GM12878 (cell line): ENCODE measurements around the gene WNK1. TPM values are rescaled to one million over a fixed set of nuclear protein-coding genes. Genes with fewer than 3 reads are reported as not detected.
A peak's percentile ranks its signal among the peaks of the same experiment; 100 is the strongest.

Source experiments
- ATAC-seq: fragments of 200-7000 bp; cut with Tn5 transposase; 3 replicates; pipeline ENCODE4 v1.9.1; 2020; ENCODE audit warnings: mild to moderate bottlenecking, moderate library complexity
- BruUV-seq: library from RNA; stranded (reverse); fragments of 400-500 nt; replicated peaks from 2 replicates; lab custom pipeline; 2021; lab: Mats Ljungman, UMichigan
- CTCF ChIA-PET: fragments of 300-600 bp; sonication (Branson Sonifier 250); formaldehyde crosslinking; extraction: SDS; loops from one replicate; lab custom pipeline; 2021; ENCODE audit warnings: inconsistent platforms; lab: Yijun Ruan, JAX
- POLR2A ChIA-PET: fragments of 350-600 bp; formaldehyde crosslinking; extraction: SDS; loops from one replicate; lab custom pipeline; 2021; ENCODE audit warnings: inconsistent platforms; lab: Charles Lee
- RAD21 ChIA-PET: fragments of 300-600 bp; sonication (Branson Sonifier 250); formaldehyde crosslinking; loops from one replicate; lab custom pipeline; 2023; ENCODE audit warnings: antibody characterized with exemption; ENCODE audit not compliant: unreplicated experiment; lab: Charles Lee
- SMC1A ChIA-PET: fragments of 300-600 bp; sonication (Branson Sonifier 250); formaldehyde crosslinking; loops from one replicate; lab custom pipeline; 2023; ENCODE audit not compliant: unreplicated experiment, uncharacterized antibody; lab: Charles Lee
- DNase-seq: peaks from one replicate; pipeline ENCODE4 v3.0.0-alpha.2; 2011; ENCODE audit warnings: low read depth, low spot score
- FAIRE-seq: peaks from 3 replicates; lab custom pipeline; 2011; peaks lifted over from hg19 to GRCh38; lab: Jason Lieb, UNC
- H2AFZ ChIP-seq: 2 replicates; pipeline ENCODE4 v1.6.0; 2011; ENCODE audit warnings: low read depth, low read length, control low read depth; ENCODE audit not compliant: control insufficient read depth
- H3K27ac ChIP-seq: 2 replicates; pipeline ENCODE4 v1.5.1; 2011; ENCODE audit warnings: control low read depth; ENCODE audit not compliant: control insufficient read depth, insufficient read depth
- H3K27me3 ChIP-seq, 2 experiments: replicated peaks in 1 of 2; 2 replicates each; pipeline versions ENCODE4 v1.6.0 to v1.6.1; 2011; ENCODE audit warnings: low read length in 1 of 2; ENCODE audit not compliant: control insufficient read depth in 2 of 2, insufficient read depth in 2 of 2
- H3K36me3 ChIP-seq, 2 experiments: 2 replicates each; pipeline ENCODE4 v1.5.1; 2011; ENCODE audit warnings: low read length in 1 of 2; ENCODE audit not compliant: control insufficient read depth in 2 of 2, insufficient read depth in 2 of 2
- H3K4me1 ChIP-seq: 2 replicates; pipeline ENCODE4 v1.6.1; 2011; ENCODE audit warnings: mild to moderate bottlenecking, low read length, moderate library complexity, mixed read lengths; ENCODE audit not compliant: control insufficient read depth, insufficient read depth
- H3K4me2 ChIP-seq: 2 replicates; pipeline ENCODE4 v1.6.0; 2011; ENCODE audit warnings: control low read depth; ENCODE audit not compliant: control insufficient read depth, insufficient read depth
- H3K4me3 ChIP-seq: fragments of 200-600 bp; sonication (generic); 2 replicates; pipeline ENCODE4 v1.5.1; 2016
- H3K79me2 ChIP-seq: 2 replicates; pipeline ENCODE4 v1.6.0; 2011; ENCODE audit warnings: low read length; ENCODE audit not compliant: control insufficient read depth, insufficient read depth
- H3K9ac ChIP-seq: 2 replicates; pipeline ENCODE4 v1.8.0; 2011; ENCODE audit warnings: low read length, control low read depth, mixed read lengths; ENCODE audit not compliant: control insufficient read depth, insufficient read depth
- H3K9me3 ChIP-seq: replicated peaks from 3 replicates; pipeline ENCODE4 v1.5.1; 2011; ENCODE audit warnings: mild to moderate bottlenecking, low read length; ENCODE audit not compliant: control insufficient read depth, insufficient read depth
- H4K20me1 ChIP-seq: 2 replicates; pipeline ENCODE4 v1.6.0; 2011; ENCODE audit not compliant: control insufficient read depth, insufficient read depth
- EZH2 ChIP-seq: IDR thresholded peaks from 2 replicates; pipeline ENCODE4 v1.6.1; 2012; ENCODE audit warnings: low read depth, mild to moderate bottlenecking, control low read depth, inconsistent platforms, low read length, borderline replicate concordance; ENCODE audit not compliant: control insufficient read depth
- TBL1XR1 ChIP-seq: IDR thresholded peaks from 2 replicates; pipeline ENCODE4 v1.6.1; 2012; ENCODE audit warnings: low read depth, low read length, improper control_type of control experiment
- ZBTB33 ChIP-seq: fragments of 450-650 bp; IDR thresholded peaks from 2 replicates; pipeline ENCODE4 v1.6.1; 2017; ENCODE audit warnings: mild to moderate bottlenecking
- ZNF217 ChIP-seq: fragments of 450-650 bp; IDR thresholded peaks from 2 replicates; pipeline ENCODE4 v1.6.1; 2017; ENCODE audit warnings: antibody characterized with exemption, mild to moderate bottlenecking
- ZNF384 ChIP-seq: IDR thresholded peaks from 2 replicates; pipeline ENCODE4 v1.6.1; 2012; ENCODE audit warnings: low read depth, mild to moderate bottlenecking, low read length, improper control_type of control experiment, borderline replicate concordance
- WGBS: methylation state at CpG from one replicate; pipeline ENCODE4 v1.1.6; 2016; ENCODE audit warnings: low lambda C conversion rate; ENCODE audit not compliant: insufficient replicate concordance, insufficient coverage; ENCODE audit errors: missing lambda C conversion rate; 5-methylcytosine and 5-hydroxymethylcytosine counted together
- in situ Hi-C: fragments of 300-500 bp; cut with MboI; formaldehyde crosslinking; loops from 9 replicates; pipeline ENCODE4 v1.14.3; 2018; ENCODE audit warnings: mixed read lengths
- intact Hi-C: fragments of 100-400 bp; cut with micrococcal nuclease; formaldehyde crosslinking; loops from one replicate; pipeline ENCODE4 v1.14.2; 2022; ENCODE audit not compliant: unreplicated experiment
- polyA plus RNA-seq, 11 experiments: library from polyadenylated mRNA; depleted of rRNA in 4 of 11; unstranded in 6 of 11; stranded (reverse) in 5 of 11; fragments of >200 nt; fragmentation: Nextera tagmentation in 4 of 11; fragmentation: Illumina TruSeq in 1 of 11; extraction: Ambion mirVana in 4 of 11; extraction: Trizol in 1 of 11; gene quantifications; 1 replicate in 1 of 11; 2 replicates in 10 of 11; pipeline versions ENCODE4 v1.2.1 to v1.2.3, GENCODE V29; 2011 to 2016; ENCODE audit warnings: inconsistent platforms in 2 of 11, missing spikeins in 2 of 11, low read depth in 1 of 11
- total RNA-seq, 4 experiments: library from RNA; depleted of rRNA in 3 of 4; stranded (reverse); fragments of >200 nt in 3 of 4; fragmentation: Illumina TruSeq in 1 of 4; extraction: Trizol in 1 of 4; gene quantifications; 2 replicates each; pipeline versions ENCODE4 v1.2.1 to v1.2.3, GENCODE V29; 2013 to 2021
- TF ChIP-seq, protein P1 (sequence below): fragments of 450-650 bp; IDR thresholded peaks from 2 replicates; pipeline ENCODE4 v1.6.1; 2016; ENCODE audit warnings: mild to moderate bottlenecking
- TF ChIP-seq, protein P2 (sequence below): fragments of 450-650 bp; IDR thresholded peaks from 2 replicates; pipeline ENCODE4 v1.6.1; 2017; ENCODE audit warnings: mild to moderate bottlenecking, low read depth, inconsistent platforms; ENCODE audit not compliant: poor library complexity, severe bottlenecking
- TF ChIP-seq, protein P3 (sequence below): IDR thresholded peaks from 2 replicates; pipeline ENCODE4 v1.6.1; 2012; ENCODE audit warnings: low read length, inconsistent platforms

Gene WNK1
- total and polyA plus RNA-seq, 10 of the 15 experiments (the other 5 are each of a cell fraction or from before 2014, with no cell fraction given): 9.6 to 151 (median 86.6) TPM

DNA sequence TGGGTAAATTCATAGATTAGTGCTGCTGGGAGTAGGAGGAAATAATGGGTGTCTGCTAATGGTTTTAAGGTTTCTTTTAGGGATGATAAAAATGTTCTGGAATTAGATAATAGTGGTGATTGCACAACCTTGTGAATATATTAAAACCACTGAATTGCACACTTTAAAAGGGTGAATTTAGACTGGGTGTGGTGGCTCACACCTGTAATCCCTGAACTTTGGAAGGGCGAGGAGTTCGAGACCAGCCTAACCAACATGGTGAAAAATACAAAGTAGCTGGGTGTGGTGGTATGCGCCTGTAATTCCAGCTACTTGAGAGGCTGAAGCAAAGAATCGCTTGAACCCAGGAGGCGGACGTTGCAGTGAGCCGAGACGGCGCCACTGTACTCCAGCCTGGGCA lies 195.9 kb downstream of the WNK1 start:
- 92% methylated on average over 9 of the region's 9 CpGs for WGBS
- SMC1A ChIA-PET: interaction anchor here (1.2 to 1.4 kb wide), 3 partner anchors 42 to 635 kb away, joined by 3 to 4 read pairs (median 3); no protein-coding TSS in a partner anchor
- in situ Hi-C loops: loop anchor here (5.0 kb wide), 1 partner anchor 371 kb away; no protein-coding TSS in a partner anchor
- Histone ChIP-seq H3K9me3 (no peaks in the 10 kb centered on the region), H3K27me3 (no peaks in the 10 kb centered on the region), H3K27ac (no peak overlapping the region), H4K20me1 (no peaks in the 10 kb centered on the region), H2AFZ (no peak overlapping the region), H3K79me2 (peaks cover 35% of the 10 kb centered on the region), H3K4me1 (peaks cover 6% of the 10 kb centered on the region), H3K9ac (no peak overlapping the region), H3K36me3 (no peaks in the 10 kb centered on the region), H3K4me2 (peak overlapping the region; percentile 56), H3K4me3 (peak overlapping the region; percentile 91)
- CTCF ChIA-PET: interaction anchor here (1.2 to 2.4 kb wide), 3 partner anchors 11 to 372 kb away, joined by 4 to 13 read pairs (median 11); no protein-coding TSS in a partner anchor
- intact Hi-C loops: loop anchor here (2.0 to 5.0 kb wide), 3 partner anchors 126 to 379 kb away; no protein-coding TSS in a partner anchor
- ATAC-seq (no peak), FAIRE-seq (no peak), DNase-seq (no peak)
- RAD21 ChIA-PET: interaction anchor here (0.5 to 2.2 kb wide), 5 partner anchors 42 to 280 kb away, joined by 3 to 13 read pairs (median 6); partner anchors contain the start of gene WNK1
- no TSS peak for BruUV-seq
- POLR2A ChIA-PET: no interaction called here
- TF ChIP-seq ZBTB33: peak; percentile 50; the same call in 1 of the 2 replicates
- TF ChIP-seq, protein P1, sequence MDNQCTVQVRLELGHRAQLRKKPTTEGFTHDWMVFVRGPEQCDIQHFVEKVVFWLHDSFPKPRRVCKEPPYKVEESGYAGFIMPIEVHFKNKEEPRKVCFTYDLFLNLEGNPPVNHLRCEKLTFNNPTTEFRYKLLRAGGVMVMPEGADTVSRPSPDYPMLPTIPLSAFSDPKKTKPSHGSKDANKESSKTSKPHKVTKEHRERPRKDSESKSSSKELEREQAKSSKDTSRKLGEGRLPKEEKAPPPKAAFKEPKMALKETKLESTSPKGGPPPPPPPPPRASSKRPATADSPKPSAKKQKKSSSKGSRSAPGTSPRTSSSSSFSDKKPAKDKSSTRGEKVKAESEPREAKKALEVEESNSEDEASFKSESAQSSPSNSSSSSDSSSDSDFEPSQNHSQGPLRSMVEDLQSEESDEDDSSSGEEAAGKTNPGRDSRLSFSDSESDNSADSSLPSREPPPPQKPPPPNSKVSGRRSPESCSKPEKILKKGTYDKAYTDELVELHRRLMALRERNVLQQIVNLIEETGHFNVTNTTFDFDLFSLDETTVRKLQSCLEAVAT: peak; percentile 76
- TF ChIP-seq ZNF217: 0 out of 2 replicates have a peak, but pooled peaks have one; percentile 24
- TF ChIP-seq, protein P2, sequence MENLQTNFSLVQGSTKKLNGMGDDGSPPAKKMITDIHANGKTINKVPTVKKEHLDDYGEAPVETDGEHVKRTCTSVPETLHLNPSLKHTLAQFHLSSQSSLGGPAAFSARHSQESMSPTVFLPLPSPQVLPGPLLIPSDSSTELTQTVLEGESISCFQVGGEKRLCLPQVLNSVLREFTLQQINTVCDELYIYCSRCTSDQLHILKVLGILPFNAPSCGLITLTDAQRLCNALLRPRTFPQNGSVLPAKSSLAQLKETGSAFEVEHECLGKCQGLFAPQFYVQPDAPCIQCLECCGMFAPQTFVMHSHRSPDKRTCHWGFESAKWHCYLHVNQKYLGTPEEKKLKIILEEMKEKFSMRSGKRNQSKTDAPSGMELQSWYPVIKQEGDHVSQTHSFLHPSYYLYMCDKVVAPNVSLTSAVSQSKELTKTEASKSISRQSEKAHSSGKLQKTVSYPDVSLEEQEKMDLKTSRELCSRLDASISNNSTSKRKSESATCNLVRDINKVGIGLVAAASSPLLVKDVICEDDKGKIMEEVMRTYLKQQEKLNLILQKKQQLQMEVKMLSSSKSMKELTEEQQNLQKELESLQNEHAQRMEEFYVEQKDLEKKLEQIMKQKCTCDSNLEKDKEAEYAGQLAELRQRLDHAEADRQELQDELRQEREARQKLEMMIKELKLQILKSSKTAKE: no peak
- TF ChIP-seq TBL1XR1: no peak
- TF ChIP-seq, protein P3, sequence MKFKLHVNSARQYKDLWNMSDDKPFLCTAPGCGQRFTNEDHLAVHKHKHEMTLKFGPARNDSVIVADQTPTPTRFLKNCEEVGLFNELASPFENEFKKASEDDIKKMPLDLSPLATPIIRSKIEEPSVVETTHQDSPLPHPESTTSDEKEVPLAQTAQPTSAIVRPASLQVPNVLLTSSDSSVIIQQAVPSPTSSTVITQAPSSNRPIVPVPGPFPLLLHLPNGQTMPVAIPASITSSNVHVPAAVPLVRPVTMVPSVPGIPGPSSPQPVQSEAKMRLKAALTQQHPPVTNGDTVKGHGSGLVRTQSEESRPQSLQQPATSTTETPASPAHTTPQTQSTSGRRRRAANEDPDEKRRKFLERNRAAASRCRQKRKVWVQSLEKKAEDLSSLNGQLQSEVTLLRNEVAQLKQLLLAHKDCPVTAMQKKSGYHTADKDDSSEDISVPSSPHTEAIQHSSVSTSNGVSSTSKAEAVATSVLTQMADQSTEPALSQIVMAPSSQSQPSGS: no peak
- TF ChIP-seq EZH2: no peak
- no peak for TF ChIP-seq ZNF384
